NCI-H2107 treated with DMSO at 0.1 percent for 48 hours (cell line): ENCODE measurements around the gene ASB1.
"Not testable (repeated sequence)": the region's sequence is repeated elsewhere in the genome, so short reads cannot be mapped to it uniquely, and the experiment has no call there.

Experiments
- DNase-seq: peaks from one replicate; lab custom pipeline; 2025; ENCODE audit not compliant: unreplicated experiment; lab: John Stamatoyannopoulos, UW

The ASB1 gene

DNA sequence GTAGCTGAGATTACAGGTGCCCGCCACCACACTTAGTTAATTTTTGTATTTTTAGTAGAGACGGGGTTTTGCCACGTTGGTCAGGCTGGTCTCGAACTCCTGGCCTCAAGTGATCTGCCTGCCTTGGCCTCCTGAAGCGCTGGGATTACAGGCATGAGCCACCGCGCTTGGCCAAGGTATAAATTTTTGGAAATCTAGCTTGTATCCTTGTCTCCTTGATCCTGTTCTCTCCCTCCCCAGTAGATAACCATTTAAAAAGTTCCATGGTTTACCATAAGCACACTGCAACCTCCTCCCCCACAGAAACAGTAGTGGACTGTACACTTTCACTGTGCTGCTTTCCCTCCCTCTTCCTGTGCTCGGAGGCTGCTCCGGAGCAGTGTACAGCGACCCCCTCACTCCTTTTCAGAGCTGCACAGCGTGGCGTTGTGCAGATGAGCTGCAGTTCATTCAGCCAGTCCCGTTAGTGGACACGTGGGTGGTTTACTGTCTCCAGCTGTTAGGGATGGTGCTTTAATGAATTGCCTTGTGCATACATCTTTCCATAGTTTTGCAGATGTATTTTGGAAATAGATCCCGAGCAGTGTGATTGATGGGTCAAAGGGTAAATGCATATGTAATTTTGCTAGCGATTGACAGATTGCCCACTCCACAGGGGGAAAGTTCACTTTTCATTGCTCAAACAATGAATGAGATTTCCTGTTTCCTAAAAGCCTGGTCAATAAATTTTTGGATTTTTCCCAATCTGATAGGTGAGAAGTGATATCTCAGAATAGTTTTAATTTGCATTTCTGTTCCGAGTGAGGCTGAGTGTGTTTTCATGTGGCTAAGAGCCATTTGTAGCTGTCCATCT lies 14.8 kb downstream of the ASB1 start:
- DNase-seq = no peak

- DNase-seq = not testable (repeated sequence)
These were observed 15.5 kb downstream of the ASB1 start for GRCh38 chr2:238442257-238442656.

DNA sequence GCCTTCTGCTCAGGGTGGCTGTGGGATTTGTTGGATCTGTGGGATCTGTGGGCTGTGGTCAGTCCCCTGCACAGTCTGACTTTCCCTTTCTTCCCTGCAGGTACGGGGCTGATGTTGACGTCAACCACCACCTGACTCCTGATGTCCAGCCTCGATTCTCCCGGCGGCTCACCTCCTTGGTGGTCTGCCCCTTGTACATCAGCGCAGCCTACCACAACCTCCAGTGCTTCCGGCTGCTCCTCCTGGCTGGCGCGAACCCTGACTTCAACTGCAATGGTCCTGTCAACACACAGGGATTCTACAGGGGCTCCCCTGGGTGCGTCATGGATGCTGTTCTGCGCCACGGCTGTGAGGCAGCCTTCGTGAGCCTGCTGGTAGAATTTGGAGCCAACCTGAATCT lies 17.5 kb downstream of the ASB1 start:
- DNase-seq = no peak

GRCh38 chr2:238445409-238446190 lies 18.9 kb downstream of the ASB1 start:
- DNase-seq = no peak

GRCh38 chr2:238446371-238446770 lies 19.6 kb downstream of the ASB1 start:
- no peak for DNase-seq

- no peak for DNase-seq
These were observed 21.6 kb downstream of the ASB1 start for GRCh38 chr2:238448031-238448955.

GRCh38 chr2:238449241-238449640 lies 22.5 kb downstream of the ASB1 start:
- DNase-seq = no peak

DNA sequence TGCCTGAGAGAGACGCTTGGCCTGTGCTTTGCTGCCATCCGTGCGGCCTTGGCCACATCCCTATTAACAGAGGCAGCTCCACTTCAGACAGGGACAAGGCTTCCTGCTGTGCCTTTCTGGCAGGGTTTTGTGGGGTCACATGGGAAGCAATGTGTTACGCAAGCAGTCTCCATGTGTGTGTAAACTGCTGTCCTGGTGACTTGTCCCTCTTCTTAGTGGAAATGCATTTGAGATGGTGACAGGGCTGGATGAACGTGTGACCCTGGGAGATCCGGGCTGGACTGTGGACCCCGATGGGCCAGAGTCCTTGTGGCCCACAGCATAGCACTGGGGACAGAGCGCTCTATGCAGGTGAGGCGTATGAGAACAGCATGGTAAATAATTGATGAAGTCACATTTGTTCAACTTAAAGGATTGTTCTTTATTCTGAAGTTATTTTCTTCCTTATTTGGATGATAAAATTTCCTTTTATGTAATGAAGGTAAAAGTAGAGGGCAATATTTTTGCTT lies 23.2 kb downstream of the ASB1 start:
- DNase-seq = no peak

- DNase-seq = no peak
These were observed 23.7 kb downstream of the ASB1 start for GRCh38 chr2:238450440-238450861.

DNA sequence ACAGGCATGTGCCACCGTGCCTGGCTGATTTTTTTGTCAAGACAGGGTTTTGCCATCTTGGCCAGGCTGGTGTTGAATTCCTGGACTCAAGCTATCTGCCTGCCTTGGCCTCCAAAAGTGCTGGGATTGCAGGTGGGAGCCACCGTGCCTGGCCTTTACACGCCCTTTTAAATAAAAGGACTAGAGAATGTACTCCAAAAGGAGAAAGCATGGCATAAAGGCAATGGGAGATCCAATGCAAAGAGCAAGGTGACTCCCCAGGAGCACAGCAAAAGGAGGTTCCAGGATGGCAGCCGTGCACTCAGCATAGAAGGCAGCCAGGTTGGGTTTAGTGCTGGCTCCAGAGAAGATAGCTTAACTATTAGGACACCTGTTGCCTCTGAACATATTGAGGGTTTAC lies 27.1 kb downstream of the ASB1 start:
- DNase-seq = no peak

GRCh38 chr2:238456449-238456848 lies 29.7 kb downstream of the ASB1 start:
- DNase-seq = no peak

GRCh38 chr2:238456970-238457926 lies 30.5 kb downstream of the ASB1 start:
- DNase-seq = no peak

GRCh38 chr2:238457927-238458324 lies 31.2 kb downstream of the ASB1 start:
- no peak for DNase-seq

DNA sequence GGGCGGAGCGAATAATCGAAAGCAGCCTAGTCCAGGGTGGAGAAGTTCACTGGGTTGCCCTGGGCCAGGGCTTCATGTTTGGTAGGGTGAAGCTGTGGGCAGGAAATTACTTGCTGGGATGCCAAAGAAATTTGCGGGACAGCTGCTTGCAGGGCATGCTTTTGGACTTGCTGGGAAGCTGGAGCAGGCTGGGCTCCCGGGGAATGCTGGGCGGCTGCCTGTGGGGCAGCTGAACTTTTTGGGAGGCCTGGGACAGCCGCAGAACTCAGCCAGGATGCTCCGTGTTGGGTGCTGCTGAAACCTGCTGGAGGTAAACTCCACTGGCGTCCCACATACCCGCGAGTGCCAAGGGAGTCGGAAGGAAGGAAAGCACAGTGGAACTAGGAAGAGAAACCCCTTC lies 31.9 kb downstream of the ASB1 start:
- DNase-seq = no peak

GRCh38 chr2:238459081-238459629 lies 32.4 kb downstream of the ASB1 start:
- DNase-seq = no peak

GRCh38 chr2:238461051-238461450 lies 34.3 kb downstream of the ASB1 start:
- DNase-seq = no peak

DNA sequence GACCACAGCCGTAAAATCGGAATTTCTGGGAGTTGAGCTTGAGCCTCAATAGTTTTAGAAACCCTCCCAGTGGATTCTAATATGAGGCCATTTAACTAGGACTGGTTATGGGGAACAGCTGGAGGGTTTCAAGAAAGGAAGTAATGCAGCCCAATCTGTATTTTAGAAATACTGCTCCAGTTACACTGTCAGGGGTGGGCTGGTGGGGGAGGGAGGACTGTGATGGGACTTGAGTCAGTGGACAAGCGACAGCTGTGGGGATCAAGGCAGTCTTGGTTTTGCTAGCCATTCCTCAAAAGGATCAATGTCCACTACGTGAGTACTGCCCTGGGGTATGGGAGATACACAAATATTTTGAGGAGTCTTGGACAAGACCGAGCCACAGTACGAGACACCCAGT lies 34.8 kb downstream of the ASB1 start:
- DNase-seq = no peak

GRCh38 chr2:238461916-238462315 lies 35.2 kb downstream of the ASB1 start:
- DNase-seq = no peak

- peak; percentile 13 for DNase-seq
These were observed 36.2 kb downstream of the ASB1 start for GRCh38 chr2:238462782-238463396.
